Myocyte (in vitro differentiated cells): ENCODE measurements around the gene NPIPB6. TPM values are rescaled to one million over a fixed set of nuclear protein-coding genes. Genes with fewer than 3 reads are reported as not detected.
A peak's percentile ranks its signal among the peaks of the same experiment; 100 is the strongest.
"Not testable (repeated sequence)": the region's sequence is repeated elsewhere in the genome, so short reads cannot be mapped to it uniquely, and the experiment has no call there.

ENCODE experiments used
- DNase-seq: peaks from one replicate; pipeline ENCODE4 v3.0.0-alpha.2; 2012; ENCODE audit warnings: low read depth
- polyA plus RNA-seq: library from polyadenylated mRNA; unstranded; fragments of >200 nt; gene quantifications from one replicate; pipeline ENCODE4 v1.2.1, GENCODE V29; 2012; ENCODE audit warnings: missing spikeins
- total RNA-seq: library from RNA; depleted of rRNA; stranded (reverse); fragments of >200 nt; gene quantifications from 2 replicates; pipeline ENCODE4 v1.2.3, GENCODE V29; 2014

Gene NPIPB6
- total RNA-seq: 0.56 and 1.1 TPM in 2 replicates
- 0.32 TPM for polyA plus RNA-seq

DNA sequence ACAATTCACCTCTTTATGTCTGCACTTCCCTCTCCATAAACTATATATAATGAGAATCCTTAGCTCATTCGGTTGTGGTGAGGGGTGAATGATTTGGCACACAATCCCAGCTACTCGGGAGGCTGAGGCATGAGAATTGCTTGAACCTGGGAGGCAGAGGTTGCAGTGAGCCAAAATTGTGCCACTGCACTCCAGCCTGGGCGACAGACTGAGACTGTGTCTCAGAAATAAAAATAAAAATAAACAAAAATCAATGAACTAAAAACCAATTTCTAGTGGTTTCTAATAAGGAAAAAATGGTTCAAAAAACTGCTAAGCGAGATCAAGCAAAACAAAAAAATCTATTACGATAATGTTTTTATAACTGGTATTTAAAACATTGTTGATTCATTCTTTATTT lies at the start of gene NPIPB6:
TSS of gene NPIPB6 (minus strand) at position 101 of the 400 bp plus-strand sequence. CDS start 686 bp downstream, outside the sequence.
- not testable (repeated sequence) for DNase-seq

DNA sequence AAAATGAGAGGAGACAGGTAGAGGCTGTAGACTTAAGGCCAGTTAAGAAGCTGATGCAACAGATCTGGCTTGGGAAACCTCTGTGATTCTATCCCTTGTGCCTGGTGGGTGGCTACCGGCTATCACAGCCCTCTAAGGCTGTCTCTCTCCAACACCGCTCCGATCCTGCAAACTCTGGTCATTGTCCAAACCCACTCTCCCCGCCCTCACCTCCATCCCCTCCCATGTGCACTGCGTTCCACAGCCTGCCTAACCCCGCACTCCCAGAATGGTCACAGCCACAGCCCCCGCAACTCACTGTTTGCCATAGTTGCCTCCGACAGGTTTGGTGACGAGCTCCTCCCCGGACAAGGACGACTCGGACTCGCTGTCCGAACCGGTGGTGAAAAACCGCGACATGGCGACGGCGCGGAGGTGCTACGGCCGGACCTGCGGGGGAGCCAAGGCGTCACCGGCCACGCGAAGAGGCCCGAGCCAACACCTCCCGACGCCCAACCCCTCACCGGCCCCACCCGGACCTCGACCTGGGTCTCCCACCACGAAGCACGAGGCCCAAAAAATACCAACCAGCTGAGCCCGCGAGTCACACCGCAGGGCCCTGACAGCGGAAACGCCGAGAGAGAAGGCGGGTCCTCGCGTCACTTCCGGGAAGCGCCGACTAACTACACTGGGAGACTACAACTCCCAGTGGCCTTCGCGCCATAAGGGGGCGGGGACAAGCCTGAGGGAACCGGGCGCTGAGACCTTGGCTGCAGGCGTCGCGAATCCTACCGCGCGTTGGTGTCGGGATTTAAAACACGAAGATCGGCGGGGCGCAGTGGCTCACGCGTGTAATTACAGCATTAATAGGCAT lies 40.1 kb upstream of the NPIPB6 start, which contains the start of gene EIF3CL:
TSS of gene EIF3CL (minus strand) at position 622 of the 853 bp plus-strand sequence. CDS start at position 399, 223 bp downstream.
- not testable (repeated sequence) for DNase-seq

DNA sequence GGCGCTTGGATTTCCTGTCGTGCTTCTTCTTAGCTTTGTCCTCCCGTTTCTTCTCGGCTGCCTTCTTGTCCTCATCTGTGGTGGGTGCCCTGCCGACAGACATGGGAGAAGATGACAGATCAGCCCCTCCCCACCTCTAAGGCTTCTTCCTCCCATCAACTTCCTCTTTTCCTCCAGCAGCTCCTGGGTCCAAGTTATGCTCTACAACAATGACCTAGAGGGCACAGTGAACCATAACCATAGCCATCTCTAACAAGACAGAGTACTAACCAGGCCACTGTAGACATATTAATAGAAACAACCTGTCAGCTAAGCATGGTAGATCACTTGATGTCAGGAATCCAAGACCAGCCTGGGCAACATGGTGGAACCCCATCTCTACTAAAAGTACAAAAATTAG lies 28.7 kb upstream of the NPIPB6 start:
- not testable (repeated sequence) for DNase-seq

DNA sequence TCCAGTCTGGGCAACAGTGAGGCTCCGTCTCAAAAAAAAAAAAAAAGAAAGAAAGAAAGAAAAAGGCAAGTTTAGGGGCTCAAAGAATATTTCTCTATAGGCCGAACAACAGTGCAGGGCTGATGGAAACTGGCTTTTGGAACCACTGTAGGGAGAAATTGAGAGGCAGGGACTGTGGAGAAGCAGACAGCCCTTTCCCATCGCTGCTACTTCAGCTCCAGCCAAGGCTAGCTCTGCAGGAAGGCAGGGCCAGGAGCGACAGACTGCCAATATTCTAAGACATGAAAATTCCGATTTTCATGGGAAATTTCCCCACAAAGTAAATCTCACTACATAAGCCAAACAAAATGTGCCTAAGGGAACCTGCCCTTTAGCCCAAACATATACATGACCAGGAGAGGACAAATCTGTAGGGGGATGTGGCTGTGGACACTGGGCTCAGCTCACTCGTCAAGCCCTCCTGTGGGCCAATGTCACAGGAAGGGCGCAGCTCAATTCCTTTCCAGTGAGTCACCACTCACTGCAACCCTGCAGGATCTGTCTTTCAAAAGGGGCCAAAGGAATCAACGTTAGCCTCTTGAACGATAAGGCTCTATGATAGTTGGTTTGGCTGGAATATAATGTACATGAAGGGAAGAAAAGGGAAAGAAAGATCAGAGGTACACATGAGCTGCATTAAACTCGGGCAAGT lies 19.0 kb upstream of the NPIPB6 start:
- DNase-seq: not testable (repeated sequence)

DNA sequence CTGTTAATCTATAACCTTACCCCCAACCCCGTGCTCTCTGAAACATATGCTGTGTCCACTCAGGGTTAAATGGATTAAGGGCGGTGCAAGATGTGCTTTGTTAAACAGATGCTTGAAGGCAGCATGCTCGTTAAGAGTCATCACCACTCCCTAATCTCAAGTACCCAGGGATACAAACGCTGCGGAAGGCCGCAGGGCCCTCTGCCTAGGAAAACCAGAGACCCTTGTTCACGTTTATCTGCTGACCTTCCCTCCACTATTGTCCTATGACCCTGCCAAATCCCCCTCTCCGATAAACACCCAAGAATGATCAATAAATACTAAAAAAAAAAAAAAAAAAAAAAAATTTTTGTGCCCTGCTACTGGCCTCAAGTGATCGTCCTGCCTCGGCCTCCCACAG lies 14.5 kb upstream of the NPIPB6 start:
- not testable (repeated sequence) for DNase-seq

DNA sequence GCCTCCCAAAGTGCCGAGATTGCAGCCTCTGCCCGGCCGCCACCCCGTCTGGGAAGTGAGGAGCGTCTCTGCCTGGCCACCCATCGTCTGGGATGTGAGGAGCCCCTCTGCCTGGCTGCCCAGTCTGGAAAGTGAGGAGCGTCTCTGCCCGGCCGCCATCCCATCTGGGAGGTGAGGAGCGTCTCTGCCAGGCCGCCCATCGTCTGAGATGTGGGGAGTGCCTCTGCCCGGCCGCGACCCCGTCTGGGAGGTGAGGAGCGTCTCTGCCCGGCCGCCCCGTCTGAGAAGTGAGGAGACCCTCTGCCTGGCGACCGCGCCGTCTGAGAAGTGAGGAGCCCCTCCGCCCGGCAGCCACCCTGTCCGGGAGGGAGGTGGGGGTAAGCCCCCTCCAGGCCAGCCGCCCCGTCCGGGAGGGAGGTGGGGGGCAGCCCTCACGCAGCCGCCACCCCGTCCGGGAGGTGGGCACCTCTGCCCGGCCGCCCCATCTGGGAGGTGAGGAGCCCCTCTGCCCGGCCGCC lies 13.9 kb upstream of the NPIPB6 start:
- DNase-seq: not testable (repeated sequence)

DNA sequence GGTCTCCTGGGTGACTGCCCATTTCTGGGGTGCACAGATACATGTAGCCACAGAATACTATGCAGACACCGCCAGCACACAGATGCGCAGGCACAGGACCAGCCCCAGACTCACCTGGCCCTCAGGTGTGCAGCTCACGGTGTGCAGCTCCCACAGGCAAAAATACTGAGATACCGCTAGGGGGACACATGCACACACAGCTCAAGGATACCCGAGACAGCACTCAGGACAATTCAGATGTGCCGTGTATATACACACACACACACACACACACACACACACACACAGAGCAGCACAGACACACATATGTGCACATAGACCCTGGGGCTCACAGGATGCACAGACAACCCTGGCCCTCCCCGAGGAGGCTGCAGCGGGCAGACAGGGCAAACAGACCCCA lies 11.8 kb upstream of the NPIPB6 start:
- DNase-seq: not testable (repeated sequence)

DNA sequence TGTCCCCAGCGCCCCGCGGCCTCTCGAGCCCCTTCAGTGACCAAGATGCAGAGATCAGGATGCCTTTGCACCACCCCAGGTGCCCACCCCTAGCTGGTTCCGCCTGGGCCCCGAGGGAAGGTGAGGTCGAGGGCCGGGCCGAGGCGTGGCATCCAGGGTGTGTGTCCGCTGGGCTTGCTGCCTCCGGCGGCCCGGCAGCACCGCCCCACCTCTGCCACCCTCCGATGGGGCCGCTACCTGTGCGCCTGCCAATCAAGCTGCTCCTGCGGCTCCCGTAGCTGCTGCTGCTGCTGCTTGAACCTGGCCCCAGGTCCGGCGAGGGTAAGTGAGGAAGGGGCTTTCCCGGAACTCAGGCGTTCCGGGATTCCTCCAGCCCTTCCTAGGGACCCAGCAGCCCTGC lies 11.0 kb upstream of the NPIPB6 start:
- not testable (repeated sequence) for DNase-seq

DNA sequence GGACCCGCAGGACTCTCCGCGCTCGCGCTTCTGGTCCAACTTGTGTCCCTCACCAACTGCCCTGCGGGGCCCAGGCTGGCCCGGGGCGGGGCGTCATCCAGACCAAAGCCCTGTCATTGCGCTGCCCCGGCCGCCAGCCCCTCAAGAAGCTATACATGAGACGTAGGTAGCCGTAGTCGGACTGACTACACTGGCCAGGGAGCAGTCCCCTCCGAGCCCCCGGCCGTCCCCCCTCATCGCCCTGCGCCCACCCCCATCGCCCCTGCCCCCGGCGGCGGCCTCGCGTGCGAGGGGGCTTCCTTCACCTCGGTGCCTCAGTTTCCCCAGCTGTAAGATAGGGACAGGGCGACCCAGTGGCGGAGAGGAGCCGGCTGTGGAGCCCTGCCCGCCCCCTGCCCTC lies 4.6 kb upstream of the NPIPB6 start:
- not testable (repeated sequence) for DNase-seq

DNA sequence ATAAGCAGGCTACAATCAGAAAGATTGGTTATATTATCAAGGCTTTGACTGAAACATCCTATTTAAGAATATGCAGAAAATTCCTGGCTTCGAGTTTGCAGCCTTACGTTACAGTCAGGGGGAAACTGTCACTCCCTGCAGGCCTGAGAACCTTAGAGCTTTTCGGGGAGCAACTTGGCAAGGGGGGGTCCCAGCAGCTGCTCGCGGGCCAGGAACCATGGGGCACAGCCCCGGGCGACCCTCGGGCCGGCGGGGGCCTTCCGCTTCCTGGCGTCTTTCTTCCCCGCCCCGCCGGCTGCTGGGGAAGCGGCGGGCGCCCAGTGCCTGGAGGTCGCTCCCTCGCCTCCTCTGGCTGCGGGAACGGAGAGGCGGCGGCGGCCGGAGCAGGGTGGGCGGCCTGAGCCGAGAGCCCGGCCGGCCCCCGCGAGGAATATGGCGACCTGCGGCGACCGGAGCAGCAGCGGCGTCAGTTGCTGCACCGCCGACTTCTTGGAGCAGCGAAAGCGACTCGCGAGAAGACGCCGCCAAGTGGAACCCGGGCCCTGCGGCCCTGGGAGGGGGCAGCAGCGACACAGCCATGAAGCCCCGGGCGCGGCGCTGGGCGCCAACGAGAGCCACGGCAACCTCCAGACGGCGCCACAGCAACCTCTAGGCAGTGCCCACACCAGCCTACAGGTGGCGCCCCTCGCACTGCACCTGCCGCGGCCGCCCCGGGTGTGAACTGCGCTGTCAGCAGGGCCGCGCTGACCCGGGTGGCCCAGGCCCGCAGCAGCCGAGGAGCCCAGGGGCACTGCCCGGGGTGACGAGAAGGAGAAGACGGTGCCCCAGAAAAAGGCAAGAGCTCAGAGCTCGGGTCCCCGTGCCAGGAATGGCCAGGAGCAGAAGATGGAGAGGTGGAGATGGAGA lies 1.2 kb upstream of the NPIPB6 start:
- DNase-seq: not testable (repeated sequence)

DNA sequence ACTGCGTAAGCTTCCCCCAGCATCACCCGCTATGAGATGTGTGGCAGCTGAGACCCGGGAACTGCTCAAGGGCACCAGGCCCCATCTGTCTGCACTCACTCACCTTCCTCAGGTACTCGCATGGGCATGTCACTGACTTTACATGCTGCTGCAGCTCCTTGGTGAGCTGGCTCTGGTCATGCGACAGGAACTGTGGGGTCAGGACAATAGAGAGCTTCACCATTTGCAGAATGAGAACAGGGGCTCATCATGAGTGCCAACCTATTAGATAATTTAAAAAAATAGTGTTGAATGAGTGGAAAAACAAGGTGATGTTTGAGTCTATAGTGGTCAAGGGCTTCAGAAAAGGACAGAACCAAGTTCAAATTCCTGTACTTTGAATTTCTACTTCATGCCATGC lies 708 bp downstream of the NPIPB6 start:
- DNase-seq: not testable (repeated sequence)

DNA sequence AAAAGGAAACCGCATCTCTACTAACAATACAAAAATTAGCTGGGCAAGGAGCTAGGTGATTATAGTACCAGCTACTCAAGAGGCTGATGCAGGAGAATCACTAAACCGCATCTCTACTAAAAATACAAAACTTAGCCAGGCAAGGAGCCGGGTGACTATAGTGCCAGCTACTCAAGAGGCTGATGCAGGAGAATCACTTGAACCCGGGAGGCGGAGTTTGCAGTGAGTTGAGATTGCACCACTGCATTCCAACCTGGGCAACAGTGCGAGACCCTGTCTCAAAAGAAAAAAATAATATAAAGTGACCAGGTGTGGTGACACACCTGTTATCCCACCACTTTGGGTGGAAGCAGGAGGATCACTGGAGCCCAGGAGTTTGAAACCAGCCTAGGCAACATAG lies 25.1 kb downstream of the NPIPB6 start:
- not testable (repeated sequence) for DNase-seq

DNA sequence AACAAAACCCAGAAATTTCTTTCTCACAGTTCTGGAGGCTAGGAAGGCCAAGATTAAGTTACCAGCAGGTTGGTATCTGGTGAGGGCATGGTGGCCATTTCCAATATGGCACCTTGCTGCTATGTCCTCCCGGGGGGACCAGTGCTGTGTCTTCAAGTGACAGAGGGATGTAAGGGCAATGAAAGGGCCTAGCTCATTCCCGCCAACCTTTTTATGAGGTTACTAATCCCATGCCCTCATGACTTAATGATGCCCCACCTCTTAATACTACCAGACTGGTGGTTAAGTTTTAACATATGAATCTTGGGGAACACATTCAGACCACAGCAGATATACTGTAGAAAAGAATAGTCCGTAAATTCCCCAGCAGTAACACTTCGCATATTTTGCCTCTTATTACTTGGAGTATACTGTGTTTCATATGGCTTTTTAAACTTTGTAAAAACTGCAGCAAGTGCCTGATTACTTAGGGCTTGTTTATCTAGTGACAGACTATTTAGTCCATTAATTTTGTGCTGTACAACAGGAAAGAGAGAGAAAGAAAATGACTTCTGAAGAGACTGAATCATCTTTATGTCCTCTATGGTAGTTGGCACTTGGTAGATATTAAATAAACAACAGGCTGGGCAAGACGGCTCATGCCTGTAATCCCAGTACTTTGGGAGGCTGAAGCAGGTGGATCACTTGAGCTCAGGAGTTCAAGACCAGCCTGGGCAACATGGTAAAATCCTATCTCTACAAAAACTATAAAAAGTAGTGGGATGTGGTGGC lies 26.2 kb downstream of the NPIPB6 start:
- DNase-seq: not testable (repeated sequence)

DNA sequence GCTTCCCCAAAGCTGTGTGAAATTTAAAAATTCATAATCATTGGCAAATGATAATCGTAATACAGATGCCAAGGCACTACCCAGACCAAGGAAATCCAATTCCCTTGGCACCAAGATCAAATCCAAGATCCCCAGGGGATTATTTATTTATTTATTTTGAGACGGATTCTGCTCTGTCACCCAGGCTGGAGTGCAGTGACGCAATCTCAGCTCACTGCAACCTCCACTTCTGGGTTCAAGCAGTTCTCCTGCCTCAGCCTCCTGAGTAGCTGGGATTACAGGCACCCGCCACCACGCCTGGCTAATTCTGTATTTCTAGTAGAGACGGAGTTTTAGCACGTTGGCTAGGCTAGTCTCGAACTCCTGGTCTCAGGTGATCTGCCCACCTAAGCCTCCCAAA lies 27.6 kb downstream of the NPIPB6 start:
- DNase-seq: not testable (repeated sequence)

DNA sequence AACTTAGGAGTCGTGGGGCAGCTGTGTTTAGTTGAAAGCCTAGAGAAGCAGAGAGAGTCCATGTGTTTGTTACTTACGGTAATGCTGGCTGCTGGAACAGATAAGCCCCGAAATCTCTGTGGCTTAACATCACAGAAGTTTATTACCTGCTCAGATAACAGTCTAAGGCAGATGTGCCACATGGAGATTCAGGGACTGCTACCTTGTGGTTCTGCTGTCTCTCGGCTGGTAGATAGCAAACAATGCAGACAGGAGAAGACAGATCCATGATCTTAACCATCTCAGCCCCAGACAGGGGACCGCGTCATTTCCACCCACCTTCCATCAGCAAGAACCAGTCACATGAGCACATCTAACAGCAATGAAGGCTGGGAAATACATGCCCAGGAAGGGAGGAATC lies 30.7 kb downstream of the NPIPB6 start:
- not testable (repeated sequence) for DNase-seq

DNA sequence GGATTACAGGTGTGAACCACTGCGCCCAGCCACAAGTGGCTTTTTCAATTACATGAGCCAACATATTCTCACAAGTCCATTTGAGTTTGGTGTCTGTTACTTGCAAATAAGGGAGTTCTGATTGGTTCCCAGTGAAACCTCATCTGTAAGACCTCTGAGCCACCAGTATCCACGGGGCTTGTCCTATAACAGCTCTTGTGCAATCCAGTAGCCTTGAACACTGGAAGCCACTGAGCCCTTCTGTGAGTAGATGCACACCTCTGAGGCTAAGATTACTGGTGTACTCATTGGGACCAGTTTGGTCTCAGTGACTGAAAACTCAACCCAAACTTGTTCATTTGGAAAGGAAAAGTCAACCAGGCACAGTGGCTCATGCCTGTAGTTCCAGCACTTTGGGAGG lies 32.3 kb downstream of the NPIPB6 start:
- not testable (repeated sequence) for DNase-seq

DNA sequence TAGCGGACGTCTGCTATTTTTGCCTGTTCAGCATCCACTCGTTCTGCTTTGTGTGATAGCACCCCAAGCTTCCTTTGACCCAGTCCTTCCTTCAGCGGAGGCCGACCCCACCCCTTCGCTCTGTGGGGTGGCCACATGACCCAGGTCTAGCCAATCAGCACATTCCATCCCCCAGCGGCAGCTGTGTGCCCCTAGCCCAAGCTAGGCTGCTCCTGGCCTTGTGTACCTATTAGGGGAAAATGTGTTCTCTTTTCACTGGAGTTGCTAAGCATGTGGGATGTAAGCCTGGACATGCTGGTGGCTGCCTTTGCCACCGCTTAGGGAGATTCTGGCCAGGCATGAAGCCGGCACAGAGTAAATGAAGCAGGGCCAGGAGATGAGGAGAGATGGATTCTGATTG lies 33.1 kb downstream of the NPIPB6 start:
- not testable (repeated sequence) for DNase-seq

DNA sequence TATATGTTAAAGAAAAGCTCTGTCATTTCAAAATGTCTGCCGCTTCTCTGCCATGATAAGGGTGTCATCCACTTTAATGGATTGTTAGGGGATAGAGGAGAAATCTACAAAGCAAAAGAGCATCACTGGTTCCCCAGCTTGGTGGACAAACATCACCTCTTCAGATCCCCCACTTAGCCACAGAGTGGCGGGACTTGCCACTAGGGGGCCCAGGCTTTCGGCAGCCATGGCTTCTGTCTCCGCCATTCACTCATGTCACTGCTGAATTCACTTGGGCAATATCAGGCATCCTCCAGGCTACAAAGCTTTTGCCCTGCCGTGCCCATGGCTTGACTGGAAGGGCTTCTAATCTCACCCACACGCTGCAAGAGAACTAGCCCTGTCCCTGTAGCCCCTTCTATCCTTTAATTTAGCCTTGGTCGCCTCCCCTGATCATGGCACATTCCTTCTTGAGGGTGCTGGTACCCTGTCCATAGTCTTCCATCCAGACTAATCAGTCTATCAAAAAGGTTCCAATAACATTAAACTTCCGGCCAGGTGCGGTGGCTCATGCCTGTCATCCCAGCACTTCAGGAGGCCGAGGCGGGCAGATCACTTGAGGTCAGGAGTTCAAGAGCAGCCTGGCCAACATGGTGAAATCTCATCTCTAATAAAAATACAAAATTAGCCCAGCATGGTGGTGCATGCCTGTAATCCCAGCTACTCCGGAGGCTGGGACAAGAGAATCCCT lies 36.3 kb downstream of the NPIPB6 start:
- DNase-seq: peak; percentile 62

DNA sequence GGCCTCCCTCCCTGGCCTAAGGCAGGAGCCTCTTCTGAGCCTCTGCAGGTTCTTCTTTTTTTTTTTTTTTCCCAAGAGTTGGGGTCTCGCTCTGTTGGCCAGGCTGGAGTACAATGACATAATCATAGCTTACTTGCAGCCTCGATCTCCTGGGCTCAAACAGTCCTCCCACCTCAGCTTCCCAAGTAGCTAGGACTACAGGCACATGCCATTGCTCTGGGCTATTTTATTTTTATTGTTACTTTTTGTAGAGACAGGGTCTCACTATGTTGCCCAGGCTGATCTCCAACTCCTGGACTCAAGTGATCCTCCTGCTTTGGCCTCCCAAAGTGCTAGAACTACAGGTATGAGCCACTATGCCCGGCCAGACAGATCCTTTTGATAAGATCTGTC lies 38.4 kb downstream of the NPIPB6 start:
- DNase-seq: no peak
